IMR-90 (cell line): ENCODE measurements around the gene KCNK7. TPM values are rescaled to one million over a fixed set of nuclear protein-coding genes. Genes with fewer than 3 reads are reported as not detected.

Experiments
- ATAC-seq: fragments of 200-7000 bp; cut with Tn5 transposase; 2 replicates; pipeline ENCODE4 v1.9.1; 2020; ENCODE audit warnings: low read depth, mild to moderate bottlenecking, moderate library complexity
- BruUV-seq: library from RNA; stranded (reverse); fragments of 400-500 nt; replicated peaks from 2 replicates; lab custom pipeline; 2021; lab: Mats Ljungman, UMichigan
- CTCF ChIA-PET: fragments of 300-600 bp; formaldehyde crosslinking; extraction: SDS; loops from one replicate; lab custom pipeline; 2021; ENCODE audit warnings: antibody characterized with exemption; lab: Yijun Ruan, JAX
- POLR2A ChIA-PET: fragments of 300-600 bp; sonication (Branson Sonifier 250); formaldehyde crosslinking; loops from one replicate; lab custom pipeline; 2022; ENCODE audit warnings: antibody characterized with exemption; ENCODE audit not compliant: unreplicated experiment; lab: Charles Lee
- DNase-seq: peaks from one replicate; pipeline ENCODE4 v3.0.0; 2013
- H2AFZ ChIP-seq: replicated peaks from 2 replicates; pipeline ENCODE3; 2013; ENCODE audit warnings: low read length, mild to moderate bottlenecking; ENCODE audit not compliant: poor library complexity
- H2AK5ac ChIP-seq: 2 replicates; pipeline ENCODE4 v1.6.1; 2013; ENCODE audit warnings: low read depth, low read length, inconsistent platforms
- H2AK9ac ChIP-seq: replicated peaks from 2 replicates; pipeline ENCODE3; 2013; ENCODE audit warnings: mild to moderate bottlenecking, low read depth, low read length, moderate library complexity; ENCODE audit not compliant: poor library complexity
- H2BK120ac ChIP-seq: 2 replicates; pipeline ENCODE4 v1.6.1; 2013; ENCODE audit warnings: low read depth, low read length, inconsistent platforms
- H2BK15ac ChIP-seq: 3 replicates; pipeline ENCODE4 v1.6.1; 2013; ENCODE audit warnings: low read depth, low read length, inconsistent platforms
- H2BK20ac ChIP-seq: 2 replicates; pipeline ENCODE4 v1.6.1; 2013; ENCODE audit warnings: low read depth, mild to moderate bottlenecking, inconsistent platforms, low read length, moderate library complexity
- H2BK5ac ChIP-seq: 2 replicates; pipeline ENCODE4 v1.6.1; 2013; ENCODE audit warnings: mild to moderate bottlenecking, low read depth, low read length, inconsistent platforms; ENCODE audit not compliant: poor library complexity, severe bottlenecking
- H3K14ac ChIP-seq: replicated peaks from 2 replicates; pipeline ENCODE4 v1.6.1; 2013; ENCODE audit warnings: low read depth, low read length, inconsistent platforms
- H3K18ac ChIP-seq: 2 replicates; pipeline ENCODE4 v1.6.1; 2013; ENCODE audit warnings: low read depth, low read length, control low read depth
- H3K23ac ChIP-seq: 2 replicates; pipeline ENCODE4 v1.6.1; 2013; ENCODE audit warnings: low read depth, low read length, inconsistent platforms
- H3K27ac ChIP-seq: 2 replicates; pipeline ENCODE4 v1.5.1; 2013; ENCODE audit warnings: mild to moderate bottlenecking, control low read depth, low read length; ENCODE audit not compliant: insufficient read depth
- H3K27me3 ChIP-seq: 2 replicates; pipeline ENCODE4 v1.6.1; 2013; ENCODE audit warnings: low read length; ENCODE audit not compliant: control insufficient read depth, insufficient read depth
- H3K36me3 ChIP-seq: 2 replicates; pipeline ENCODE4 v1.6.1; 2013; ENCODE audit warnings: low read length, mixed read lengths; ENCODE audit not compliant: control insufficient read depth, insufficient read depth
- H3K4ac ChIP-seq: 2 replicates; pipeline ENCODE4 v1.6.1; 2013; ENCODE audit warnings: low read depth, low read length, inconsistent platforms
- H3K4me1 ChIP-seq: 2 replicates; pipeline ENCODE4 v1.6.1; 2013; ENCODE audit warnings: low read length, mixed read lengths; ENCODE audit not compliant: control insufficient read depth, insufficient read depth
- H3K4me2 ChIP-seq: 2 replicates; pipeline ENCODE4 v1.6.1; 2013; ENCODE audit warnings: low read depth, mild to moderate bottlenecking, control low read depth, low read length, moderate library complexity
- H3K4me3 ChIP-seq: 2 replicates; pipeline ENCODE4 v1.5.1; 2013; ENCODE audit warnings: low read depth, mild to moderate bottlenecking, control low read depth, low read length, moderate library complexity; ENCODE audit not compliant: insufficient read depth
- H3K56ac ChIP-seq: 2 replicates; pipeline ENCODE4 v1.6.1; 2013; ENCODE audit warnings: low read length, inconsistent platforms; ENCODE audit not compliant: insufficient read depth; ENCODE audit errors: extremely low read depth
- H3K79me1 ChIP-seq, 2 experiments: 2 replicates each; pipeline ENCODE4 v1.6.1; 2013; ENCODE audit warnings: low read length in 2 of 2, inconsistent platforms in 1 of 2, low read depth in 1 of 2
- H3K9ac ChIP-seq: 2 replicates; pipeline ENCODE4 v1.6.1; 2013; ENCODE audit warnings: low read depth, low read length, control low read depth
- H3K9me1 ChIP-seq: 2 replicates; pipeline ENCODE4 v1.6.1; 2013; ENCODE audit warnings: low read length, inconsistent platforms; ENCODE audit not compliant: insufficient read depth
- H3K9me3 ChIP-seq: 2 replicates; pipeline ENCODE4 v1.6.1; 2013; ENCODE audit warnings: low read length; ENCODE audit not compliant: control insufficient read depth, insufficient read depth
- H4K20me1 ChIP-seq: 2 replicates; pipeline ENCODE4 v1.6.1; 2013; ENCODE audit warnings: low read length, inconsistent platforms; ENCODE audit not compliant: insufficient read depth
- H4K5ac ChIP-seq: 2 replicates; pipeline ENCODE4 v1.6.1; 2013; ENCODE audit warnings: mild to moderate bottlenecking, low read depth, low read length, control low read depth
- H4K8ac ChIP-seq, 2 experiments: 2 replicates each; pipeline ENCODE4 v1.6.1; 2013; ENCODE audit warnings: low read depth in 2 of 2, low read length in 2 of 2, control low read depth in 1 of 2, inconsistent platforms in 1 of 2
- H4K91ac ChIP-seq: 2 replicates; pipeline ENCODE4 v1.6.1; 2013; ENCODE audit warnings: low read depth, low read length, inconsistent platforms; ENCODE audit not compliant: insufficient read depth
- BHLHE40 ChIP-seq: fragments of 150-350 bp; IDR thresholded peaks from 2 replicates; pipeline ENCODE4 v1.6.1; 2016; ENCODE audit warnings: mild to moderate bottlenecking, low read depth, low read length
- CEBPB ChIP-seq: IDR thresholded peaks from 2 replicates; pipeline ENCODE4 v1.6.1; 2012; ENCODE audit warnings: low read depth, low read length, improper control_type of control experiment
- MAZ ChIP-seq: IDR thresholded peaks from 2 replicates; pipeline ENCODE4 v1.6.1; 2012; ENCODE audit warnings: low read depth, mild to moderate bottlenecking, low read length, improper control_type of control experiment, moderate library complexity, borderline replicate concordance
- POLR2A ChIP-seq: IDR thresholded peaks from 2 replicates; pipeline ENCODE4 v1.6.1; 2012; ENCODE audit warnings: mild to moderate bottlenecking, low read depth, low read length
- whole genome bisulfite sequencing, 2 experiments: methylation state at CpG; one replicate each; pipeline versions ENCODE4 v1.1.5 to v1.1.7; 2013; ENCODE audit warnings: missing lambda C conversion rate in 2 of 2; ENCODE audit not compliant: insufficient read length in 1 of 2; ENCODE audit errors: extremely low coverage in 2 of 2; 5-methylcytosine and 5-hydroxymethylcytosine counted together
- dilution Hi-C: fragments of 300-500 bp; cut with HindIII; formaldehyde crosslinking; loops from one replicate; pipeline ENCODE4 v1.14.3; 2018; ENCODE audit warnings: low sequenced_read_pairs; ENCODE audit not compliant: unreplicated experiment
- in situ Hi-C: fragments of 300-500 bp; cut with MboI; formaldehyde crosslinking; loops from 3 replicates; pipeline ENCODE4 v1.14.3; 2019; ENCODE audit warnings: low sequenced_read_pairs, inconsistent platforms, mixed read lengths
- intact Hi-C: fragments of 100-400 bp; cut with micrococcal nuclease; formaldehyde crosslinking; loops from 2 replicates; pipeline ENCODE4 v1.10.0; 2022
- polyA plus RNA-seq, 3 experiments: library from polyadenylated mRNA; depleted of rRNA; stranded (reverse); fragments of >200 nt; gene quantifications; 2 replicates each; pipeline ENCODE4 v1.2.3, GENCODE V29; 2012; ENCODE audit warnings: low replicate concordance in 1 of 3
- total RNA-seq: library from RNA; depleted of rRNA; stranded (reverse); fragments of >200 nt; gene quantifications from 2 replicates; pipeline ENCODE4 v1.2.3, GENCODE V29; 2012
- TF ChIP-seq, protein P1 (sequence below): conservative IDR thresholded peaks from 2 replicates; pipeline ENCODE4 v1.5.1; 2012; ENCODE audit warnings: mild to moderate bottlenecking, low read depth, low read length, improper control_type of control experiment
- TF ChIP-seq, protein P2 (sequence below): fragments of 150-350 bp; IDR thresholded peaks from 2 replicates; pipeline ENCODE4 v1.6.1; 2016; ENCODE audit warnings: low read depth, mild to moderate bottlenecking, low read length, moderate library complexity, borderline replicate concordance

KCNK7 gene
- total and polyA plus RNA-seq, 2 of the 4 experiments (the other 2 are of a cell fraction): 0.09 TPM; not detected in 1

DNA sequence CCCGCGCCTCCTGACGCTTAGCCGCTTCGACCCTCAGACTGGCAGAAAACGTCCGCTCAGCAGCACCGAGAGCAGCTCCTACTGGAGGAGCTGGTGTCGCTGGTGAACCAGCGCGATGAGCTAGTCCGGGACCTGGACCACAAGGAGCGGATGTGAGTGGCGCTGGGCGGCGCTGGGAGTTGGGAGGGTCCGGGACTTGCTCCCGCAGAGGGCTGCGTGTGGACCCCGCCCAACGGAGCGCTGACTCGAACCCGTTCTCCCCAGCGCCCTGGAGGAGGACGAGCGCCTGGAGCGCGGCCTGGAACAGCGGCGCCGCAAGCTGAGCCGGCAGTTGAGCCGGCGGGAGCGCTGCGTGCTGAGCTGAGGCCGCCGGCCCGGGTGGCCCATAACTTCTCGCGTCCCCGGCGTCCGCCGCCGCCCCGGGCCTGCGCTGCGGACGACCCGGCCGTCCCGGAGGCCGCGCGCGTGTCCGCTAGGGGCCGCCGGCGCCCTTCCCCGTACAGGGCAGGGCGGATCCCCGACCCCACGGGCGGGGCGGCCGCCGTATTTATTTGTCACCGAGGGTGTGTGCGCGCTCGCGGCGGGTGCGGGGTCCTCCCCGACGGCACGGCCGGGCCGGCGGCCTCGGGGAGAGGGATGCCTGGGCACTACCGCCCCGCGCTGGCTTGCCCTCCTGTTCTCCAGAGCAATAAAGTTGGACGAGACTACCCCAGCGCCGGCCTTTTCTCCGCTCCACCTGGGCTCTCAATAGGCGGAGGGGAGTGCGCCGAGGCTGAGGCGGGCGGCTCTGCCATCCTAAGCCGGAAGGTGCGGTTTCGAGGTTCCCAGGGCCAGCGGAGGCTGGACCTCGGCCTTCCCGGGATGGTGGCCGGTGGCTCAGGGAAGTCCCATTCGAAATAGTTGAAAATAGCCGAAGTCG lies 3.4 kb downstream of the KCNK7 start:
- H3K4ac ChIP-seq: no peak overlapping the region
- TF ChIP-seq POLR2A (no peak), CEBPB (no peak), BHLHE40 (no peak), MAZ (no peak)
- TF ChIP-seq, protein P1, sequence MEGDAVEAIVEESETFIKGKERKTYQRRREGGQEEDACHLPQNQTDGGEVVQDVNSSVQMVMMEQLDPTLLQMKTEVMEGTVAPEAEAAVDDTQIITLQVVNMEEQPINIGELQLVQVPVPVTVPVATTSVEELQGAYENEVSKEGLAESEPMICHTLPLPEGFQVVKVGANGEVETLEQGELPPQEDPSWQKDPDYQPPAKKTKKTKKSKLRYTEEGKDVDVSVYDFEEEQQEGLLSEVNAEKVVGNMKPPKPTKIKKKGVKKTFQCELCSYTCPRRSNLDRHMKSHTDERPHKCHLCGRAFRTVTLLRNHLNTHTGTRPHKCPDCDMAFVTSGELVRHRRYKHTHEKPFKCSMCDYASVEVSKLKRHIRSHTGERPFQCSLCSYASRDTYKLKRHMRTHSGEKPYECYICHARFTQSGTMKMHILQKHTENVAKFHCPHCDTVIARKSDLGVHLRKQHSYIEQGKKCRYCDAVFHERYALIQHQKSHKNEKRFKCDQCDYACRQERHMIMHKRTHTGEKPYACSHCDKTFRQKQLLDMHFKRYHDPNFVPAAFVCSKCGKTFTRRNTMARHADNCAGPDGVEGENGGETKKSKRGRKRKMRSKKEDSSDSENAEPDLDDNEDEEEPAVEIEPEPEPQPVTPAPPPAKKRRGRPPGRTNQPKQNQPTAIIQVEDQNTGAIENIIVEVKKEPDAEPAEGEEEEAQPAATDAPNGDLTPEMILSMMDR: no peak
- TF ChIP-seq, protein P2, sequence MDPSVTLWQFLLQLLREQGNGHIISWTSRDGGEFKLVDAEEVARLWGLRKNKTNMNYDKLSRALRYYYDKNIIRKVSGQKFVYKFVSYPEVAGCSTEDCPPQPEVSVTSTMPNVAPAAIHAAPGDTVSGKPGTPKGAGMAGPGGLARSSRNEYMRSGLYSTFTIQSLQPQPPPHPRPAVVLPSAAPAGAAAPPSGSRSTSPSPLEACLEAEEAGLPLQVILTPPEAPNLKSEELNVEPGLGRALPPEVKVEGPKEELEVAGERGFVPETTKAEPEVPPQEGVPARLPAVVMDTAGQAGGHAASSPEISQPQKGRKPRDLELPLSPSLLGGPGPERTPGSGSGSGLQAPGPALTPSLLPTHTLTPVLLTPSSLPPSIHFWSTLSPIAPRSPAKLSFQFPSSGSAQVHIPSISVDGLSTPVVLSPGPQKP: no peak
- H3K4me3 ChIP-seq: no peak overlapping the region
- peaks cover 4% of the 10 kb centered on the region for H3K4me1 ChIP-seq
- ATAC-seq: peak; percentile 18
- no peaks in the 10 kb centered on the region for H3K9me3 ChIP-seq
- TSS peak; percentile 81 for BruUV-seq
- ChIA-PET CTCF (interaction anchor here (0.6 kb wide), 1 partner anchor 62 kb away, joined by 3 read pairs; no protein-coding TSS in a partner anchor), POLR2A (interaction anchor here (0.5 to 0.6 kb wide), 2 partner anchors 191 to 226 kb away, joined by 3 to 6 read pairs; no protein-coding TSS in a partner anchor)
- H3K27ac ChIP-seq: no peak overlapping the region
- no peak overlapping the region for H3K56ac ChIP-seq
- H4K8ac ChIP-seq: no peak overlapping the region
- H2BK20ac ChIP-seq: no peak overlapping the region
- peak overlapping the region; percentile 81 for H2AFZ ChIP-seq
- in situ Hi-C loops: no loop called here
- H3K9ac ChIP-seq: no peak overlapping the region
- H4K91ac ChIP-seq: no peak overlapping the region
- peaks cover 0 to 16% of the 10 kb centered on the region in 2 experiments; a peak in 1 of 4 replicates for H3K79me1 ChIP-seq
- dilution Hi-C loops: no loop called here
- peak overlapping the region; percentile 55 for H2AK9ac ChIP-seq
- H3K18ac ChIP-seq: no peak overlapping the region
- no peak overlapping the region for H2BK120ac ChIP-seq
- intact Hi-C loops: loop anchor here (2.0 kb wide), 1 partner anchor 15 kb away; the partner anchor contains the start of gene EHBP1L1
- no peak overlapping the region for H2BK15ac ChIP-seq
- peak; percentile 44 for DNase-seq
- no peak overlapping the region for H3K23ac ChIP-seq
- H4K5ac ChIP-seq: no peak overlapping the region
- no peak overlapping the region for H3K14ac ChIP-seq
- H4K20me1 ChIP-seq: peaks cover 5% of the 10 kb centered on the region
- peaks cover 18% of the 10 kb centered on the region; the same call in 1 of the 2 replicates for H3K36me3 ChIP-seq
- H2BK5ac ChIP-seq: no peak overlapping the region
- WGBS, 2 experiments: 49% methylated on average over 79 of the region's 106 CpGs; no CpG with 5 or more reads in 1 of the 2 experiments
- H3K9me1 ChIP-seq: no peaks in the 10 kb centered on the region
- no peak overlapping the region for H3K4me2 ChIP-seq
- H2AK5ac ChIP-seq: no peak overlapping the region
- H3K27me3 ChIP-seq: no peaks in the 10 kb centered on the region
